ENCODE measurements around the gene CAMK1D.

The CAMK1D gene

DNA sequence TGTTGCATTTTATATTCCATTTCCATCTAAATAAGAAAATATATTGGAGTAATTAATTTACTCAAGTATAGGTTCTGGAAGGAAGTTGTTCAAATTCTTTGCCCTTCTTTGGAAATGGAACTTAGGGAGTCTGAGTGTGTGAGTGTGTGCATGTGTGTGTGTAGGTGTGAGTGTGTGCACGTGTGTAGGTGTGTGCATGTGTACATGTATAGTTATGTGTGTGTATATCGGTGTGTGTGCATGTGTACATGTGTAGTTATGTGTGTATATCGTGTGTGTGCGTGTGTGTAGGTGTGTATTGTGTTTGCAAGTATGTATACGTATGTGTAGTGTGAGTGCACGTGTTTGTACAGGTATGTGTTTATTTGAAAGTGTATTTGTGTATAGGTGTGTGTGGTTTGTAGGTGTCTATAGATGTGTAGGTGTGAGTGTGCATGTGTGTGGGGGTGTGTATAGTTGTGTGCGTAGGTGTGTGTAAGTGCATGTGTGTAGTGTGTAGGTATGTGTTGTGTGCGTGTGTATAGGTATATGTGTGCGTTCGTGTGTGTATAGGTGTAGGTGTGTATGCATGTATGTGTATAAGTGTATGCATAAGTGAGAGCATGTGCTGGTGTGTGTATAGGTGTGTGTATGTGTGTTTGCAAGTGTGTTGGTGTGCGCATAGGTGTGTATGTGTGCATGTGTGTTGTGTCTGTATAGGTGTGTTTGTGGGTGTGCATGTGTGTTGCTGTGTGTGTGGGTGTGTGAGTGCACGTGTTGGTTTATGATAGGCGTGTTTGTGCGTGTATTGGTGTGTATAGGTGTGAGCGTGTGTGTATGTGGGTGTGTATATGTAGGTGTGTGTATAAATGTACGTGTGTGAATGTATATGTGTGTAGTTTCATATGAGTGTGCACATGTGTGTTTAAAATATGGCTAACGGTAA, 266.2 kb downstream of the CAMK1D start:
- no peak for DNase-seq (ENCODE audit: extremely low read depth in 1 of 2, low read depth in 1 of 2)

DNA sequence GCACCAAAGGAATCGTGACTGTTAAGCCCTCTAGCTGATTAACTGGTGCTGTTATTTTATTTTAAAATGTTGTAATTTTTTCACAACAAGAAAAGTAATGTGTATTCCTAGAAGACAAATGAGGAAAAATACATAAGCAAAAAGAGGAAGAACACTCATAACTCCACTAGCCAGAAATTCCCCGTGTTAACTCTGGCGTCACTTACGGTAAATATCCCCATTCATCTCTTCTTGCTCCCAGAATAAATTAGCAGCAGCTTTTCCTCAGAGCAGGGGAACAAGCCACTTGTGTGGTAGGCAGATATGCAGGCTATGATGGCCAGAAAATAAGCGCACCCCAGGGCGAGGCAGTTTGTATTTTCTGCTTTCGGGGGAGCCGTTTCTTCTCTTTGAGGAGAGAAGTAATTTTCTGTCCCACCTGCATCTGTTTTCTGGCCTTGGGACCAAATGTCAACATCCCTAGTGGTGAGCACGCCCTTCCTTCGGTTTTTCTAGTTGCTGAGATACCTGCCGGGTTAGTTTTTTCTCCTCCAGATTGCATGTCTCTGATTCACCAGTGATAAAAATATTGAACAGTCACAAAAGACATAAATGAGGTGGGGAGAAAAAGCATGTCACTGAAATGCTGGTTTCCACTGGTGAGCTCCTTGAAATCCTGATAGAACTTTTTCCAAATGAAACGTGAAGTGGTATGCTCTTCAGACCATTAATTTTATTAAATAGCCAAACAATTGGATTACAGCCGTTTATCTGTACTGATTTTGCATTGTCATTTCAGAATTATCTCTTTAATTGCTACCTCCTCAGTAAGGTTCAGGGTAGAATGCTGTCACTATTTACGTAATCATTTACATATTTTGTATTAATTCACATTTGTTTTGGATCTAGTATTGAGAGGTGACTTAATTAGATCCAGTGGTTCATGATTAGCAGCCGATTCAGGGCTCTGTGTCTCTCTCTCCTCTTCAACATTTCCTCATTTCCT, 268.1 kb downstream of the CAMK1D start:
- DNase-seq (ENCODE audit: extremely low read depth in 1 of 2, low read depth in 1 of 2), result no peak

DNA sequence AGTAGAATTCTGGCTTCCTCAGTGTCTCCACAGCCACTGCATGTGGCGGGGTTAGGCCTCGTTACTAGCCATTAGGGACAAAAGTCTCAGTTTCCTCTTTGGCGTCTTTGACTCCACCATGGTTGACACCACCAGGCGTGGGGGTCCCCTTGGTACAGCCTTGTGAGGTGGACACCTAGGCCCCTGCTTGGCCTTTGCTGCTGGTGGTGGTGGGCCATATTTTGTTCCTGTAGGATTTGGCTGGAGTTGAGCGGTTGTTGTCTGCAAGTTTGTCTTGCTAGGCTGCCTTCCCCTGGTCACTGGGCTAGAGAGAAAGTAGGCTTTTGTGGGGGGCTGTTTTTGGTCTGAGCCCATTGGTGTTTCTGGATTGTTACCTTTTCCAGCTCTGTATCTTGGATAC, 272.7 kb downstream of the CAMK1D start:
- no peak for DNase-seq (ENCODE audit: extremely low read depth in 1 of 2, low read depth in 1 of 2)

GRCh38 chr10:12622691-12623090, 273.3 kb downstream of the CAMK1D start:
- no peak for DNase-seq (ENCODE audit: extremely low read depth in 1 of 2, low read depth in 1 of 2)

GRCh38 chr10:12625393-12626023, 276.2 kb downstream of the CAMK1D start:
- no peak for DNase-seq (ENCODE audit: extremely low read depth in 1 of 2, low read depth in 1 of 2)

GRCh38 chr10:12628153-12628552, 278.8 kb downstream of the CAMK1D start:
- no peak for DNase-seq (ENCODE audit: extremely low read depth in 1 of 2, low read depth in 1 of 2)

GRCh38 chr10:12628964-12629766, 279.8 kb downstream of the CAMK1D start:
- DNase-seq (ENCODE audit: extremely low read depth in 1 of 2, low read depth in 1 of 2), result no peak

- no peak for DNase-seq (ENCODE audit: extremely low read depth in 1 of 2, low read depth in 1 of 2)
Observed at GRCh38 chr10:12629767-12630165, 280.4 kb downstream of the CAMK1D start.

DNA sequence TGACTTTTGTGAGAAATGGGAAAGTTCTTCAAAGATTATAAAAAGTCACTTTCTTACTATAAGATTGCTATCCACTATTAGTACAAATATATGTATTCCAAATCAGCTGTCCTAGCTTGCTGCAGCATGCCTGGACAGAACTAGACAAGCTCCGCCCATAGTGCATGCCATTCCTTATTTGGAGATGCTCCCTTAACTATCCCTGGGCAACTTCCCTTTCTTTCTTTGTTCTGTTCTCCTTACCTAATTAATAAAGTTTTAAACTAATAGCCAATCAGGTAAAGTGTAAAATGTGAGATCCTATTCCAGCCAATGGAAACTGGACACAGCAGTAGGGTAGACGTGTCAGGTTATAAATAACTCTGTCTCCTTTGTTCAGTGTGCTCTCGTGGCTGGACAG, 281.9 kb downstream of the CAMK1D start:
- no peak for DNase-seq (ENCODE audit: extremely low read depth in 1 of 2, low read depth in 1 of 2)

DNA sequence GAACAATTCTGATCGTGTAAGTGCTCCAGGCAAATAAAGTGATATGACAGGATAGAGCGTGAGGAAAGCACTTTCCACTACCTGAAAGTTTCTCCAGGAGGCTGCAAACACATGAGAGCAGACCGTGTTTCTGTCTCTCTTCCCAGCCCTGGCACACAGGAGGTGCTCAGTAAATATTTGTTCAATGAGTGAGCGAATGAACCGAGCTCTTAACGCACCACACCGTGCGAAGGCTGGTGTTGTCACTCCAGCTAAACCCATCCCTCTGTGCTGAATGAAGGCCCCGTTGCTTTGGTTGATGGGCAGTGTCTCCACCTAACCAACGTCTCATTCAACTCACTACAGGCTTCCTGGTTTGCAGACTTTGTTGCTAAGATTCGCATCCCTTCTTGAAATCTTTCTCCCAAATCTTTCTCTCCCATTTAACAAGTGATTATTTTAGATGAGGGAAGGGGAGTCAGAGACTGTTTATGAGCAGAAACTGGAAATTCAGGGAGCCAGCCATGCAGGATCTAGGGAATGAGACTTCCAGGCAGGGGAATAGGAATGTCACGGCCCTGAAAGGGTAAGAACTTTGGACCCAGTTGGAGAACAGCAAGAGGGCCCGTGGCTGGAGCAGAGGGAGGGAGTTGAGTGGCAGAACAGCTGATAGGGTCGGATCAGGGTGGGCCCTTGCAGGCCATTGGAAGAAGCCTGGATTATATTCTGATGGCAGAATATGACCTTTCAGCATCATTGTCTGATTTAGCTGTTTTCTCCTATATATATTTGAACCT, 282.6 kb downstream of the CAMK1D start:
- no peak for DNase-seq (ENCODE audit: extremely low read depth in 1 of 2, low read depth in 1 of 2)

DNA sequence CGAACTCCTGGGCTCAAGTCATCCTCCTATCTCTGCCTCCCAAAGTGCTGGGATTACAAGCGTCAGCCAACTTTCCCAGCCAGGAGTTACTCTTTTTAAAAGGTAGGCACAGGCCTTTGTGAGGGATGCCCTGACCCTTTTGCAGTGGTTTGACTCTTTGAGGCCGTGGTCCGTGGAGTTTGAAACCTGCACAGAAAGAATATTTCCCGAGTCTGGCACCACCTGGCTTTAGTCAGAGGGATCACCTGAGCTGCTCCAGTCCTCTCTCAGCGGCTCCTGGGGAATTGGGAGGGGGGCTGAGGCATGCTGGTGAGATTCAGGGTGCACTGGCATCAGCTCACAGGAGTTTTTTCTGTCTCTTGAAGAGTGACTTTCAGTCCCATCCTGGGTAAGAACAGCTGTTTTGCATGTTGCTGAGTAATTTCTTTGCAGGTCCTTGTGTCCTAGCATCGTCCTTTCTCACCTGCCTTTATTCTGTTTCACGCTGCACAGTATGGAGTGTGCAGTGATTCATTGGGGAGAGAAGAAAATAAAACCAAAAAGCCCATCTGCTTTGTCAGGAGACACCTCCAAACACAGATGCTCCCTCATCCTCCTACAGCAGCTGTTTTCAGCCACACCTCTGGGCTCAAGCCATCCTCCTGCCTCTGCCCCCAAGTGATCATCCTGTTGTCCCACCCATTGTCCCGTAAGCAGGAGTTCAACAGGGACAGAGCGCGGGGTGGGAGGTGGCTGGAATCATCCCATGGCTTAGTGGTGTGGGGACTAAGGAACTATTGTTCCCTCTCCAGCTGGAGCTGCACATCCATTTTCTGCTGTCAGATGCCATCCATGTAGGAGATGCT, 284.7 kb downstream of the CAMK1D start:
- DNase-seq (ENCODE audit: extremely low read depth in 1 of 2, low read depth in 1 of 2), result no peak

DNA sequence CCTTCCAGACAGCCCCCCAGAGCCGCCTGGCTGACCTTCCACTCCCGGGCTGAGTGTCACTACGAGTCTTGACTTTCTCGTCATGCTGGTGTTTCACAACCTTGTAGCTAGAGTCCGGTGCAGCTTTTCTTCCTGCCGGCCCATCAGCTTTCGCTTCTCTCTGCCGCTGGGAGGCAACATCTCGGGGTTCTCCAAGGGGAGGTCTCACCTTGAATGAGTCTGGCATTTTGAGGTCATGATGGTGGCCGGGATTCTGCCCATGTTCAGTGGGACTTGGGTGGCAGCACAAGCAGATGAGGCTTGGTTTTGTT, 285.2 kb downstream of the CAMK1D start:
- DNase-seq (ENCODE audit: extremely low read depth in 1 of 2, low read depth in 1 of 2), result no peak

DNA sequence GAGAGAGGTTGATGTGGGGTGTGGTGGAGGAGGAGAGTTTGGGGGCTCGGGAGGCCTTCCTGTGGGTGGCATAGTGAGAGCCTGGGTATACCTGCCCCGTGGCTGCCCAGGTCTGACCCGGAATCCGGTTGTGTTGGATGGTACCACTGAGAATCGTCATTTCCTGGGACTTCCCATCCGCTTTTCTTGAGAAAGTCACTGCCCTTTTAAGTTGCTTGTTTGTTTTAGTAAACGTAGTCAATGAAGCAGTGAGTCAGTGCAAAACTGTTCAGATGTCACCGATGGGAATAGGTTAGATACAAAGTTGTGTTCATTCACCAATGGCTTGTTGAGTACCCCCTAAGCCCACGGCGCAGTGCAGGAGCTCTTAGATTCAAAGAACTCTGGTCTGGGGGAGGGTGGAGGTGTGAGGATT, 285.8 kb downstream of the CAMK1D start:
- DNase-seq (ENCODE audit: extremely low read depth in 1 of 2, low read depth in 1 of 2), result no peak

DNA sequence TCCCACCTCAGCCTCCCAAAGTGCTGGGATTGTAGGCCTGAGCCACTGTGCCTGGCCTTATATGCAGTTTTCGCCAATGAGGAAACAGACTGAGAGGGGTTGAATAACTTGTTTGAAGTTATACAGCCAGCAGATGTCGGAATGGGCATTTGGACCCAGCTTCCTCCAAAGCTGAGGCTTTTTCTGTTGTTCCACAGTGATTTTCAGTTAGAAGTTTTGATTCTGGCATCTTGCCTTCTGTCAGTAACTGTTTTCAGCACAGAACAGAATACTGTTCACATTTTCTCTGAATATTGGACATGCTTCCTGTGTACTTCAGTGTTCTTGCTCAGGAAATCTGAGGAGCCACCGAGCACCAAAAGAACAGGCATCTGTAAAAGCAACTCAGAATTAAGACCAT, 287.2 kb downstream of the CAMK1D start:
- no peak for DNase-seq (ENCODE audit: extremely low read depth in 1 of 2, low read depth in 1 of 2)

DNA sequence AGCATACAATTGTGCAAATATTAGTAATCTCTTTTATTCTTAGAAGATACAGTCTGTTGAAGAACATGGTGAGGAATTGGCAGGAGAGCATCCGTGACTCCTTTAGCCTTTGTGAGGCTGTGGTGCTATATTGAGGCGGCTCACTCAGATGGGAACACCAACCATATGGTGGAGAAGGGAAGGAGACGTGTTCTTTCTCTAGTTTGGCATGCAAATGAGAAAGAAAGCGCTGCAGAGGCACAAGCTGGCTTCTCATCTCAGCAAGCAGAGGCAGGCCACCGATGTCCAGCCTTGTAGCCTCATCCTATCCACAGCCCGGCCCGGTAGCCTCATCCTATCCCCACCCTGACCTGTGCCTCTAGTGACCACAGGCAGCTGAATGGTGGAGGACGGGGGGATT, 288.3 kb downstream of the CAMK1D start:
- DNase-seq (ENCODE audit: extremely low read depth in 1 of 2, low read depth in 1 of 2), result no peak

GRCh38 chr10:12638103-12638502, 288.8 kb downstream of the CAMK1D start:
- DNase-seq (ENCODE audit: extremely low read depth in 1 of 2, low read depth in 1 of 2), result no peak

DNA sequence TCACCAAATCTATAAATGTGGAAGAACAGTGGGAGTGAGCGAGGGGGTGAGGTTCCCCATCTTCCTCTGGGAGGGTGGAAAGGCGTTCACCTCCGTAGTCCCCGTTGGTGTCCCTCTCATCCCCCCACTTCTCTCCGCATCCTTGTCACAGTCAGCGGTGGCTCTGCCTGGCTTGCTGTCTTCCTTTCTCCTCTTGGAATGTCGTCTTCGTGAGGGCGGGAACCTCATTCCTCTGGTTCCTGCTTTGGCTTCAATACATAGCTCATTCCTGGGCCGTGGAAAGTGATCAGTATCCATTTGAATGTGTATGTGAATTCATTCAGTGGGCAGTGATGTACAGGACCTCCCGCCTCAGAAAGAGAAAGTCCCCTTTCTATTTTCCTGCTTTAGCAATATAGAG, 289.4 kb downstream of the CAMK1D start:
- DNase-seq (ENCODE audit: extremely low read depth in 1 of 2, low read depth in 1 of 2), result no peak

- DNase-seq (ENCODE audit: extremely low read depth in 1 of 2, low read depth in 1 of 2), result no peak
Observed at GRCh38 chr10:12639996-12640944, 290.9 kb downstream of the CAMK1D start.
